ENCODE measurements around the gene NISCH.

Gene NISCH

DNA sequence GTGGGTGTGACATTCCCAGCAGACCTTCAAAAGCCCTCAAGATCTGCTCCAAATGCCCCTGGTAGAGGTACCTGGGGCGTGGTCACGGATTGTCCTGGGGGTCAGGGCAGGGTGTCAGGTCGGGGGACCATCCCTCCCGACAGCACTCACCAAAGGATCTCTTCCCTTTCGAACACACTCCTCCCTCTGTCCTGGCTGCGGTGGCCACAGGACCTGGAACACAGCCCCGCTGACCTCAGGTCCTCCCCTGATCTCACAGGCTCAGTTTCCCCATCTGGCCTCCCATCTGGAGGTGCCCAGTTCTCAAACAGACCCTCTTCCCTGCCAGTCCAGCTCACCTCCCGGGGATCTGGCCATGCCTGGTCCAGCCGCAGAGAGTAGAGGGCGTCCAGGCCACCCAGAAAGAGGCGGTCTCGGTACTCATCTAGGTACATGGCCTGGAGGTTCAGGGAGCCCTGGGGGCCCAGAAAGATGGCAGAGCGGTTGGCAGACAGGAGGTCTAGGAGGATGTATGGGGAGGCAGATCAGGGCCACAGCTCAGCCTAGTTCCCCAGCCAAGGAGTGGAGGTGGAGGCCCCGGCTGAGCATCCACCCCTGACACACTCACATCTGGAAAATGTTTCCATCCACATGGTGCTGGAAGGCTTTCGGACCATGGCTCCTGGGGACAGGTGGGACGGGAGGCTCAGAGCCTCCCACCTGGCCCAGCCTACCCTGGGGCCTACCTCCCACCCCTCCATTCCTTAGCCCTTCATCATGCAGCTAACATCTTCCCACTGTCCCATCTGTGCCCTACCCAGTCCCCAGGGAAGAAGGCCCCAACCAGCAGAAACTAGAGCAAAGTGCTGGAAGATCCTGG is 12.8 kb upstream of the NISCH start:
- in situ Hi-C loops (cut with MboI; ENCODE audit: low pct_unique_long_range_greater_than_20kb, low sequenced_read_pairs, unreplicated experiment) = no loop called here
- no peak for TF ChIP-seq CTCF (IDR thresholded peaks at IDR 0.05; ENCODE audit: extremely low read depth, insufficient read depth, missing control alignments)
- no peak for DNase-seq (ENCODE audit: low spot score)

DNA sequence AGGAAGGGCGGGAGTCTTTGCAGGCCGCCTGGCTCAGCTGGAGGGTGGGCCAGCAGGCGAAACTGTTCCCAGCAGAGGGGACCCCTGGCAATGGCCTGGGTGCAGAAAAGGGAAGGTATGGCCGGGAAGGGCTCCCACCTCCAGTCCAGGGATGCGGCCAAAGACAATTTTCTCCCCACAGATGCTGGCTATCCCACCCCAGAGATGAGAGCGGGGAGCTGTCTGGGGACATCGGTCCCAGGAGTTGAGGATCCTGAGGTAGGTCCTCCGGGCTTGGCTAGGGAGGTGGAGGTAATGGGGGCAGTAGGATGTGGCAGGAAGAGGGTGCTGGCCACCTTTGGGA is 12.2 kb upstream of the NISCH start:
- no peak for DNase-seq (ENCODE audit: low spot score)
- TF ChIP-seq CTCF (IDR thresholded peaks at IDR 0.05; ENCODE audit: extremely low read depth, insufficient read depth, missing control alignments) = no peak
- in situ Hi-C loops (cut with MboI; ENCODE audit: low pct_unique_long_range_greater_than_20kb, low sequenced_read_pairs, unreplicated experiment) = no loop called here

GRCh38 chr3:52443791-52444687 is 11.4 kb upstream of the NISCH start:
- DNase-seq (ENCODE audit: low spot score) = no peak
- TF ChIP-seq CTCF (IDR thresholded peaks at IDR 0.05; ENCODE audit: extremely low read depth, insufficient read depth, missing control alignments) = no peak
- in situ Hi-C loops (cut with MboI; ENCODE audit: low pct_unique_long_range_greater_than_20kb, low sequenced_read_pairs, unreplicated experiment) = no loop called here

GRCh38 chr3:52444860-52445793 is 10.3 kb upstream of the NISCH start, which contains the start of gene SEMA3G:
Gene SEMA3G, minus strand, starts transcription at chr3:52445103. Its CDS starts 76 bp downstream, at chr3:52445027.
- peak; percentile 35 for TF ChIP-seq CTCF (IDR thresholded peaks at IDR 0.05; ENCODE audit: extremely low read depth, insufficient read depth, missing control alignments)
- DNase-seq (ENCODE audit: low spot score) = peak; percentile 84
- in situ Hi-C loops (cut with MboI; ENCODE audit: low pct_unique_long_range_greater_than_20kb, low sequenced_read_pairs, unreplicated experiment) = no loop called here

GRCh38 chr3:52446042-52446441 is 9.4 kb upstream of the NISCH start:
- in situ Hi-C loops (cut with MboI; ENCODE audit: low pct_unique_long_range_greater_than_20kb, low sequenced_read_pairs, unreplicated experiment) = no loop called here
- TF ChIP-seq CTCF (IDR thresholded peaks at IDR 0.05; ENCODE audit: extremely low read depth, insufficient read depth, missing control alignments) = no peak
- DNase-seq (ENCODE audit: low spot score) = no peak

Data from GM13977 (cell line).